Loucy (cell line): ENCODE measurements around the gene PPP2R5C.

Source experiments
- H2AFZ ChIP-seq: fragments of 200-600 bp; sonication (generic); 2 replicates; pipeline ENCODE4 v1.6.0; 2016; ENCODE audit warnings: antibody characterized with exemption, mild to moderate bottlenecking, low read length, moderate library complexity
- H3F3A ChIP-seq: fragments of 200-600 bp; 2 replicates; pipeline ENCODE4 v1.6.0; 2016; ENCODE audit warnings: antibody characterized with exemption, low read depth, mild to moderate bottlenecking
- H3K27me3 ChIP-seq: fragments of 200-600 bp; sonication (generic); 2 replicates; pipeline ENCODE4 v1.6.1; 2014; ENCODE audit warnings: low read length, mild to moderate bottlenecking; ENCODE audit not compliant: insufficient read depth, poor library complexity, severe bottlenecking
- H3K36me3 ChIP-seq: fragments of 200-600 bp; sonication (generic); 2 replicates; pipeline ENCODE4 v1.6.1; 2016; ENCODE audit warnings: low read length; ENCODE audit not compliant: insufficient read depth
- H3K4me1 ChIP-seq: fragments of 200-600 bp; sonication (generic); 2 replicates; pipeline ENCODE4 v1.5.1; 2014; ENCODE audit warnings: low read length, mild to moderate bottlenecking; ENCODE audit not compliant: insufficient read depth, poor library complexity, severe bottlenecking
- H3K4me2 ChIP-seq: fragments of 200-600 bp; sonication (generic); 2 replicates; pipeline ENCODE4 v1.6.0; 2014; ENCODE audit warnings: antibody characterized with exemption, low read length, low read depth, mild to moderate bottlenecking; ENCODE audit not compliant: poor library complexity, severe bottlenecking
- H3K4me3 ChIP-seq: fragments of 200-600 bp; sonication (generic); 2 replicates; pipeline ENCODE4 v1.5.1; 2014; ENCODE audit warnings: low read length, mild to moderate bottlenecking, mixed read lengths; ENCODE audit not compliant: poor library complexity, severe bottlenecking
- H3K79me2 ChIP-seq: fragments of 200-600 bp; sonication (generic); 2 replicates; pipeline ENCODE4 v1.6.1; 2014; ENCODE audit warnings: low read length; ENCODE audit not compliant: insufficient read depth
- H3K9ac ChIP-seq: fragments of 200-600 bp; sonication (generic); 2 replicates; pipeline ENCODE4 v1.6.0; 2014; ENCODE audit warnings: mild to moderate bottlenecking, low read depth, low read length, moderate library complexity; ENCODE audit not compliant: poor library complexity, severe bottlenecking
- H3K9me2 ChIP-seq: fragments of 200-600 bp; sonication (generic); replicated peaks from 2 replicates; pipeline ENCODE4 v1.6.1; 2016; ENCODE audit warnings: low read depth, low read length, mixed read lengths
- H3K9me3 ChIP-seq: fragments of 200-600 bp; sonication (generic); 2 replicates; pipeline ENCODE4 v1.6.1; 2014; ENCODE audit warnings: mild to moderate bottlenecking, antibody characterized with exemption, low read length, low read depth; ENCODE audit not compliant: insufficient read depth
- H4K20me1 ChIP-seq: fragments of 200-600 bp; sonication (generic); 2 replicates; pipeline ENCODE4 v1.6.0; 2014; ENCODE audit warnings: antibody characterized with exemption, low read length, mild to moderate bottlenecking; ENCODE audit not compliant: insufficient read depth, poor library complexity, severe bottlenecking
- CTCF ChIP-seq: fragments of 200-600 bp; sonication (generic); conservative IDR thresholded peaks from 2 replicates; pipeline ENCODE4 v1.5.1; 2014; ENCODE audit warnings: mild to moderate bottlenecking, antibody characterized with exemption, low read length
- EZH2phosphoT487 ChIP-seq: fragments of 200-600 bp; IDR thresholded peaks from 2 replicates; pipeline ENCODE4 v1.6.1; 2018; ENCODE audit warnings: antibody characterized with exemption, mild to moderate bottlenecking, moderate library complexity, borderline replicate concordance

Gene PPP2R5C

GRCh38 chr14:101776344-101776743 lies 14.8 kb downstream of the PPP2R5C start:
- Histone ChIP-seq H3K36me3 (no peaks in the 10 kb centered on the region), H2AFZ (no peak overlapping the region), H3K9me3 (no peaks in the 10 kb centered on the region), H3K4me2 (no peak overlapping the region), H3K27me3 (no peaks in the 10 kb centered on the region), H3K79me2 (no peaks in the 10 kb centered on the region), H3K9me2 (no peaks in the 10 kb centered on the region), H3K9ac (no peak overlapping the region), H3K4me1 (peaks cover 23% of the 10 kb centered on the region), H4K20me1 (no peaks in the 10 kb centered on the region), H3K4me3 (no peak overlapping the region), H3F3A (no peaks in the 10 kb centered on the region)
- TF ChIP-seq EZH2phosphoT487 (no peak), CTCF (no peak)

GRCh38 chr14:101780390-101780789 lies 18.9 kb downstream of the PPP2R5C start:
- Histone ChIP-seq H3K9ac (no peak overlapping the region), H3F3A (no peaks in the 10 kb centered on the region), H3K4me2 (no peak overlapping the region), H3K79me2 (no peaks in the 10 kb centered on the region), H4K20me1 (no peaks in the 10 kb centered on the region), H2AFZ (no peak overlapping the region), H3K36me3 (no peaks in the 10 kb centered on the region), H3K4me1 (peaks cover 8% of the 10 kb centered on the region), H3K27me3 (no peaks in the 10 kb centered on the region), H3K9me2 (no peaks in the 10 kb centered on the region), H3K9me3 (no peaks in the 10 kb centered on the region), H3K4me3 (no peak overlapping the region)
- no peak for TF ChIP-seq CTCF
- TF ChIP-seq EZH2phosphoT487, result no peak

- no peak overlapping the region for H2AFZ ChIP-seq
- no peaks in the 10 kb centered on the region for H3K9me3 ChIP-seq
- no peaks in the 10 kb centered on the region for H3K36me3 ChIP-seq
- no peaks in the 10 kb centered on the region for H3K9me2 ChIP-seq
- H3K4me1 ChIP-seq, result peaks cover 5% of the 10 kb centered on the region
- H4K20me1 ChIP-seq, result no peaks in the 10 kb centered on the region
- no peaks in the 10 kb centered on the region for H3K79me2 ChIP-seq
- no peak for TF ChIP-seq CTCF
- no peak for TF ChIP-seq EZH2phosphoT487
- H3K27me3 ChIP-seq, result no peaks in the 10 kb centered on the region
- no peak overlapping the region for H3K4me2 ChIP-seq
- no peak overlapping the region for H3K4me3 ChIP-seq
- no peaks in the 10 kb centered on the region for H3F3A ChIP-seq
- H3K9ac ChIP-seq, result no peak overlapping the region
Measured at GRCh38 chr14:101780887-101781239, 19.4 kb downstream of the PPP2R5C start.
